ENCODE measurements around the gene RAP1A.
"Not testable (repeated sequence)": the region's sequence is repeated elsewhere in the genome, so short reads cannot be mapped to it uniquely, and the experiment has no call there.

DNA sequence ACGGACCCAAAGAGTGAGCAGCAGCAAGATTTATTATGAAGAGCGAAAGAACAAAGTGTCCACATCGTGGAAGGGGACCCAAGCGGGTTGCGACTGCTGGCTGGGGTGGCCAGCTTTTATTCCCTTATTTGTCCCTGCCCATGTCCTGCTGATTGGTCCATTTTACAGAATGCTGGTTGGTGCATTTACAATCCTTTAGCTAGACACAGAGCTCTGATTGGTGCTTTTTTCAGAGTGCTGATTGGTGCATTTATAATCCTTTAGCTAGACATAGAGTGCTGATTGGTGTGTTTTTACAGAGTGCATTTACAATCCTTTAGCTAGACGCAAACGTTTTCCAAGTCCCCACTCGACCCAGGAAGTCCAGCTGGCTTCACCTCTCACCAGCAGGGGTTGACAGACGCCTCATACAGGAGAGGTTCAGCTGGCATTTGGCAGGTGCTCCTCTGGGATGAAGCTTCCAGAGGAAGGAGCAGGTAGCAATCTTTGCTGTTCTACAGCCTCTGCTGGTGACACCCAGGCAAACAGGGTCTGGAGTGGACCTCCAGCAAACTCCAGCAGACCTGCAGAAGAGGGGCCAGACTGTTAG, 60.7 kb downstream of the RAP1A start:
- TF ChIP-seq, protein P1, sequence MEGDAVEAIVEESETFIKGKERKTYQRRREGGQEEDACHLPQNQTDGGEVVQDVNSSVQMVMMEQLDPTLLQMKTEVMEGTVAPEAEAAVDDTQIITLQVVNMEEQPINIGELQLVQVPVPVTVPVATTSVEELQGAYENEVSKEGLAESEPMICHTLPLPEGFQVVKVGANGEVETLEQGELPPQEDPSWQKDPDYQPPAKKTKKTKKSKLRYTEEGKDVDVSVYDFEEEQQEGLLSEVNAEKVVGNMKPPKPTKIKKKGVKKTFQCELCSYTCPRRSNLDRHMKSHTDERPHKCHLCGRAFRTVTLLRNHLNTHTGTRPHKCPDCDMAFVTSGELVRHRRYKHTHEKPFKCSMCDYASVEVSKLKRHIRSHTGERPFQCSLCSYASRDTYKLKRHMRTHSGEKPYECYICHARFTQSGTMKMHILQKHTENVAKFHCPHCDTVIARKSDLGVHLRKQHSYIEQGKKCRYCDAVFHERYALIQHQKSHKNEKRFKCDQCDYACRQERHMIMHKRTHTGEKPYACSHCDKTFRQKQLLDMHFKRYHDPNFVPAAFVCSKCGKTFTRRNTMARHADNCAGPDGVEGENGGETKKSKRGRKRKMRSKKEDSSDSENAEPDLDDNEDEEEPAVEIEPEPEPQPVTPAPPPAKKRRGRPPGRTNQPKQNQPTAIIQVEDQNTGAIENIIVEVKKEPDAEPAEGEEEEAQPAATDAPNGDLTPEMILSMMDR (conservative IDR thresholded peaks at IDR 0.05 in 1 of 2, IDR thresholded peaks at IDR 0.05 in 1 of 2; ENCODE audit: extremely low read depth in 1 of 2, insufficient read depth in 1 of 2, low read depth in 1 of 2, low read length in 2 of 2) = not testable (repeated sequence)
- TF ChIP-seq EZH2 (IDR thresholded peaks at IDR 0.05; ENCODE audit: borderline replicate concordance, low read length) = not testable (repeated sequence)
